Spleen (tissue), 11 donors: ENCODE results near the gene TRIM41. TPM values are rescaled to one million over a fixed set of nuclear protein-coding genes. Genes with fewer than 3 reads are reported as not detected.

Experiments used
- DNase-seq: peaks from one replicate; pipeline ENCODE4 v3.0.0-alpha.2; 2020
- H3K27ac ChIP-seq, 8 donors: fragments of 200-600 bp; sonication (generic) in 7 of 8; 1 replicate in 4 of 8; 2 replicates in 4 of 8; pipeline versions ENCODE4 v1.5.0 to v1.8.0; 2016 to 2021; ENCODE audit warnings: inconsistent platforms in 4 of 8, mild to moderate bottlenecking in 4 of 8, moderate library complexity in 1 of 8
- H3K27me3 ChIP-seq, 7 donors: fragments of 200-600 bp; sonication (generic) in 6 of 7; replicated peaks in 1 of 7; 1 replicate in 4 of 7; 2 replicates in 3 of 7; pipeline versions ENCODE4 v1.5.0 to v1.8.0; 2016 to 2021; ENCODE audit warnings: inconsistent platforms in 3 of 7, mild to moderate bottlenecking in 1 of 7
- H3K36me3 ChIP-seq, 6 donors: fragments of 200-600 bp; sonication (generic) in 5 of 6; 1 replicate in 4 of 6; 2 replicates in 2 of 6; pipeline versions ENCODE4 v1.5.0 to v1.8.0; 2016 to 2021; ENCODE audit warnings: inconsistent platforms in 2 of 6
- H3K4me1 ChIP-seq, 6 donors: fragments of 200-600 bp; sonication (generic) in 5 of 6; 1 replicate in 3 of 6; 2 replicates in 3 of 6; pipeline versions ENCODE4 v1.5.0 to v1.8.0; 2016 to 2021; ENCODE audit warnings: inconsistent platforms in 3 of 6
- H3K4me3 ChIP-seq, 8 donors: fragments of 200-600 bp; sonication (generic) in 7 of 8; 1 replicate in 4 of 8; 2 replicates in 4 of 8; pipeline versions ENCODE4 v1.5.0 to v1.8.0; 2016 to 2021; ENCODE audit warnings: inconsistent platforms in 4 of 8, mild to moderate bottlenecking in 4 of 8, moderate library complexity in 2 of 8
- H3K9me3 ChIP-seq, 8 donors: fragments of 200-600 bp; sonication (generic) in 7 of 8; 1 replicate in 4 of 8; 2 replicates in 4 of 8; pipeline versions ENCODE4 v1.5.0 to v1.8.0; 2016 to 2021; ENCODE audit warnings: inconsistent platforms in 4 of 8
- CTCF ChIP-seq, 11 experiments: fragments of 200-600 bp in 7 of 11; fragments of 450-650 bp in 4 of 11; sonication (generic) in 4 of 11; IDR thresholded peaks in 8 of 11; conservative IDR thresholded peaks in 3 of 11; 1 replicate in 7 of 11; 2 replicates in 4 of 11; pipeline versions ENCODE4 v1.4.0 to v1.8.0; 2016 to 2021; ENCODE audit warnings: antibody characterized with exemption in 11 of 11, inconsistent platforms in 4 of 11, mild to moderate bottlenecking in 1 of 11
- POLR2A ChIP-seq, 3 donors: fragments of 450-650 bp; IDR thresholded peaks; one replicate each; pipeline ENCODE4 v1.5.1; 2017; ENCODE audit warnings: antibody characterized with exemption in 3 of 3, mild to moderate bottlenecking in 1 of 3
- POLR2AphosphoS5 ChIP-seq, 3 donors: sonication (generic); formaldehyde crosslinking; IDR thresholded peaks; one replicate each; pipeline ENCODE4 v1.5.1; 2017; ENCODE audit warnings: antibody characterized with exemption in 3 of 3
- WGBS, 5 donors: extraction: QIAGEN DNeasy Blood & Tissue Kit in 3 of 5; methylation state at CpG; one replicate each; pipeline versions ENCODE4 v1.1.5 to v1.1.7; 2013 to 2018; 5-methylcytosine and 5-hydroxymethylcytosine counted together
- intact Hi-C: fragments of 100-400 bp; cut with DNase I; formaldehyde crosslinking; loops from one replicate; pipeline ENCODE4 v1.15.0; 2023; ENCODE audit warnings: low total_unique reads
- polyA plus RNA-seq, 3 donors: library from polyadenylated mRNA; stranded (reverse); fragments of 200-250 nt; gene quantifications; one replicate each; pipeline ENCODE4 v1.2.1, GENCODE V29; 2013
- total RNA-seq, 7 donors: library from RNA; depleted of rRNA in 3 of 7; stranded (reverse); fragments of >200 nt in 3 of 7; fragmentation: NEBNext Ultra II Directional in 4 of 7; extraction: Animal tissue kit (Norgen Biotek cat#: 25700) in 4 of 7; gene quantifications; one replicate each; pipeline versions ENCODE4 v1.1.0 to v1.2.1, GENCODE V29; 2016 to 2021
- donor health status: healthy with polysubstance abuse.
- donor health status: DM: no; HTN: no; CAD: no; lungs with moderate emphysema.
- donor health status: DM: no; HTN: no; CAD: no.
- donor health status: Bipolar disorder and iron deficiency.
- donor health status: healthy.
- donor health status: DM: no; HTN: no; CAD: no.
- donor health status: DM: yes; HTN: yes; CAD: no.

The TRIM41 gene
- total and polyA plus RNA-seq, 10 donors, result 12.5 to 34.1 (median 24.6) TPM

- WGBS, 5 donors, result 57 to 71% (median 64%) methylated on average over 11 of the region's 11 CpGs
- TF ChIP-seq POLR2A (IDR thresholded peaks at IDR 0.05) (no peak), CTCF (IDR thresholded peaks at IDR 0.05 in 8 of 11, conservative IDR thresholded peaks at IDR 0.05 in 3 of 11) (no peak), POLR2AphosphoS5 (IDR thresholded peaks at IDR 0.05) (no peak)
- Histone ChIP-seq H3K4me1 (peaks cover 17 to 64% (median 48%) of the 10 kb centered on the region in 6 donors), H3K4me3 (peak overlapping the region in 2 of 8 donors; percentile 65), H3K36me3 (no peaks in the 10 kb centered on the region), H3K9me3 (peaks cover 0 to 2% (median 0%) of the 10 kb centered on the region in 8 donors), H3K27ac (peak overlapping the region in 2 of 8 donors; percentile 59 to 71), H3K27me3 (peaks cover 0 to 40% (median 11%) of the 10 kb centered on the region in 7 donors)
- intact Hi-C loops, result no loop called here
- peak; percentile 50 for DNase-seq
Measured at GRCh38 chr5:181203093-181203711, 19.9 kb upstream of the TRIM41 start.

GRCh38 chr5:181203777-181204112 lies 19.3 kb upstream of the TRIM41 start:
- Histone ChIP-seq H3K27ac (peak overlapping the region in 3 of 8 donors; percentile 18 to 71 (median 59)), H3K27me3 (peaks cover 0 to 40% (median 11%) of the 10 kb centered on the region in 7 donors), H3K4me1 (peaks cover 17 to 62% (median 48%) of the 10 kb centered on the region in 6 donors), H3K9me3 (peaks cover 0 to 7% (median 0%) of the 10 kb centered on the region in 8 donors), H3K4me3 (peak overlapping the region in 7 of 8 donors; percentile 58 to 89 (median 71)), H3K36me3 (no peaks in the 10 kb centered on the region)
- intact Hi-C loops, result no loop called here
- TF ChIP-seq POLR2AphosphoS5 (IDR thresholded peaks at IDR 0.05) (no peak), CTCF (IDR thresholded peaks at IDR 0.05 in 8 of 11, conservative IDR thresholded peaks at IDR 0.05 in 3 of 11) (no peak), POLR2A (IDR thresholded peaks at IDR 0.05) (no peak)
- DNase-seq, result no peak
- 0 to 6% (median 5%) methylated on average over 5 to 17 of the region's 17 CpGs for WGBS, 5 donors

DNA sequence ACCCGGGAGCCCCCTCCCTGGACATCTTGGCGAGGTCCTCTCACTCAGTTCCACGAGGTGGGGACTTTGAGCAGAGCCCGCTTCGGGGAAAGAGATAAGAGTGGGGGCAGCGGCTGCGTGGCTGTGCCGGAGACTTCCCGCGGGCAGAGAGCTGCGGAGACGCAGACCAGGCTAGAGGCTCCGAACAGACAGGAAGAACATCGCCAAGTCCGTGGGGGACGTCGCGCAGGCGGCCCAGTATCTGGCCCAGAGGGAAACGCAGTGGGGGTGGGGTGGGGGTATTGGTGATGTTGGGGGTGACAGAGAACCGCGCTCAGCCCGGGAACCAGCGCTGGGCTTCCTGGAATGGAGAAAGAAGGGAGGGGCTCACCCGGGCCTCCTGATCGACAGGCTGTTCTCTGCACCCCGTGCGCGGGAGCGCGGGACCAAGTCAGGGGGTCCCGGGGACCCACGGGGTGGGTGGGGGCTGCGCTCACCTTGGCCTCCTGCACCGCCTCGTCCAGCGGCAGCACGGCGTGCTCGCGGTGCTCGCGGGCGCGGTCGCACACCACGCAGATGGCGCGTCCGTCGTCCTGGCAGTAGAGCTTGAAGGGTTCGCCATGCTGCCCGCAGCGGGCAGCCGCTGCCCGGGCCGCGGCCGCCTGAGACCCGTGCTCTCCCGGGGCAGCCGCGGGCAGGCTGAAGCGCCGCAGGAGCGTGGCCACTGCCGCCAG lies 18.8 kb upstream of the TRIM41 start:
- peaks cover 0 to 10% (median 0%) of the 10 kb centered on the region in 8 donors for H3K9me3 ChIP-seq
- TF ChIP-seq POLR2A (IDR thresholded peaks at IDR 0.05) (no peak), POLR2AphosphoS5 (IDR thresholded peaks at IDR 0.05) (no peak), CTCF (IDR thresholded peaks at IDR 0.05 in 8 of 11, conservative IDR thresholded peaks at IDR 0.05 in 3 of 11) (no peak)
- H3K27ac ChIP-seq, result peak overlapping the region in 4 of 8 donors; percentile 33 to 71 (median 56)
- intact Hi-C loops, result no loop called here
- no peak for DNase-seq
- peaks cover 17 to 57% (median 48%) of the 10 kb centered on the region in 6 donors for H3K4me1 ChIP-seq
- peaks cover 0 to 40% (median 11%) of the 10 kb centered on the region in 7 donors for H3K27me3 ChIP-seq
- peak overlapping the region; percentile 58 to 89 (median 68) for H3K4me3 ChIP-seq
- no peaks in the 10 kb centered on the region for H3K36me3 ChIP-seq
- 0 to 2% (median 1%) methylated on average over 26 to 67 of the region's 67 CpGs for WGBS, 5 donors
